ENCODE measurements around the gene NME8.

NME8 gene

GRCh38 chr7:37901890-37902524, 53.6 kb downstream of the NME8 start:
- no peak for DNase-seq

- DNase-seq: no peak
Observed at GRCh38 chr7:37908221-37908788, 59.9 kb downstream of the NME8 start.

- DNase-seq: no peak
Observed at GRCh38 chr7:37912756-37913155, 64.4 kb downstream of the NME8 start.

GRCh38 chr7:37915438-37915837, 67.0 kb downstream of the NME8 start:
- no peak for DNase-seq

- no peak for DNase-seq
Observed at GRCh38 chr7:37916017-37916672, 67.7 kb downstream of the NME8 start.

- DNase-seq: no peak
Observed at GRCh38 chr7:37916673-37917660, 68.6 kb downstream of the NME8 start, which contains the start of gene SFRP4. Gene SFRP4 (minus strand): TSS chr7:37916817. CDS start chr7:37916537, 280 bp downstream.

GRCh38 chr7:37918526-37918925, 70.1 kb downstream of the NME8 start:
- no peak for DNase-seq

GRCh38 chr7:37920305-37920848, 72.0 kb downstream of the NME8 start, which contains the start of gene EPDR1:
Gene EPDR1 (plus strand): TSS chr7:37920640. CDS start chr7:37920940, 300 bp downstream.
- DNase-seq: no peak

- DNase-seq: no peak
Observed at GRCh38 chr7:37920849-37921805, 72.7 kb downstream of the NME8 start.

- no peak for DNase-seq
Observed at GRCh38 chr7:37921876-37922275, 73.5 kb downstream of the NME8 start.

- DNase-seq: no peak
Observed at GRCh38 chr7:37923996-37924395, 75.6 kb downstream of the NME8 start.

GRCh38 chr7:37924491-37925041, 76.2 kb downstream of the NME8 start:
- DNase-seq: no peak

- DNase-seq: no peak
Observed at GRCh38 chr7:37925620-37926019, 77.2 kb downstream of the NME8 start.

- DNase-seq: no peak
Observed at GRCh38 chr7:37927773-37928444, 79.5 kb downstream of the NME8 start.

- no peak for DNase-seq
Observed at GRCh38 chr7:37928878-37929277, 80.5 kb downstream of the NME8 start.

GRCh38 chr7:37930226-37930948, 82.0 kb downstream of the NME8 start:
- DNase-seq: no peak

- DNase-seq: no peak
Observed at GRCh38 chr7:37932543-37932942, 84.1 kb downstream of the NME8 start.

- DNase-seq: no peak
Observed at GRCh38 chr7:37933018-37933566, 84.7 kb downstream of the NME8 start.

GRCh38 chr7:37942934-37943610, 94.7 kb downstream of the NME8 start:
- no peak for DNase-seq
